ENCODE data around the gene WT1. TPM values are rescaled to one million over a fixed set of nuclear protein-coding genes. Genes with fewer than 3 reads are reported as not detected.

WT1 gene
- total and polyA plus RNA-seq, 4 donors: 0.05 to 0.06 TPM; not detected in 2

- no peak for TF ChIP-seq ZBTB33 (IDR thresholded peaks at IDR 0.05)
- TF ChIP-seq ATF3 (IDR thresholded peaks at IDR 0.05): no peak
- no peak for TF ChIP-seq RXRA (IDR thresholded peaks at IDR 0.05)
- TF ChIP-seq YY1 (IDR thresholded peaks at IDR 0.05): no peak
- TF ChIP-seq HNF4A (conservative IDR thresholded peaks at IDR 0.05): no peak
- TF ChIP-seq HNF4G (IDR thresholded peaks at IDR 0.05): no peak
Measured at GRCh38 chr11:32456864-32457263, 21.5 kb upstream of the WT1 start (continued).

GRCh38 chr11:32454993-32455392 is 19.7 kb upstream of the WT1 start:
- peaks cover 0 to 3% (median 0%) of the 10 kb centered on the region in 4 donors for H3K27me3 ChIP-seq (ENCODE audit: control insufficient read depth in 4 of 4, insufficient read depth in 4 of 4, low read length in 3 of 4)
- no peaks in the 10 kb centered on the region for H3K9me3 ChIP-seq (ENCODE audit: control insufficient read depth in 4 of 4, low read length in 3 of 4)
- H3K4me1 ChIP-seq (ENCODE audit: control insufficient read depth in 4 of 4, insufficient read depth in 4 of 4, low read length in 3 of 4): no peaks in the 10 kb centered on the region
- TF ChIP-seq FOXA2 (IDR thresholded peaks at IDR 0.05) (no peak), EGR1 (IDR thresholded peaks at IDR 0.05; ENCODE audit: low read depth in 2 of 2) (no peak), SP1 (IDR thresholded peaks at IDR 0.05) (no peak), ZBTB33 (IDR thresholded peaks at IDR 0.05) (no peak), JUND (IDR thresholded peaks at IDR 0.05) (no peak), REST (IDR thresholded peaks at IDR 0.05) (no peak), TAF1 (conservative IDR thresholded peaks at IDR 0.05) (no peak), YY1 (IDR thresholded peaks at IDR 0.05) (no peak), HNF4G (IDR thresholded peaks at IDR 0.05) (no peak), CTCF (IDR thresholded peaks at IDR 0.05; ENCODE audit: low read depth, low read length, missing input control) (no peak), RAD21 (IDR thresholded peaks at IDR 0.05) (no peak), HNF4A (conservative IDR thresholded peaks at IDR 0.05) (no peak), ATF3 (IDR thresholded peaks at IDR 0.05) (no peak)
- no peaks in the 10 kb centered on the region for H3K36me3 ChIP-seq (ENCODE audit: control insufficient read depth in 4 of 4, insufficient read depth in 3 of 4, low read depth in 1 of 4, low read length in 3 of 4)
- no peak for DNase-seq (ENCODE audit: low spot score)
- no peak overlapping the region for H3K27ac ChIP-seq (ENCODE audit: low read depth in 1 of 2, low read length in 2 of 2)
- H3K9ac ChIP-seq (ENCODE audit: low read depth in 1 of 2, low read length in 2 of 2): no peak overlapping the region
- 86% methylated on average over 2 of the region's 2 CpGs for WGBS
- H3K4me3 ChIP-seq (ENCODE audit: low read depth in 1 of 3, low read length in 3 of 3): no peak overlapping the region

Data from liver (tissue), 9 donors.